ENCODE measurements around the gene ANKRD44. TPM values are rescaled to one million over a fixed set of nuclear protein-coding genes. Genes with fewer than 3 reads are reported as not detected.

Gene ANKRD44
- total RNA-seq, 4 donors from 2014 or later = 1.8 to 6.3 (median 3.0) TPM

DNA sequence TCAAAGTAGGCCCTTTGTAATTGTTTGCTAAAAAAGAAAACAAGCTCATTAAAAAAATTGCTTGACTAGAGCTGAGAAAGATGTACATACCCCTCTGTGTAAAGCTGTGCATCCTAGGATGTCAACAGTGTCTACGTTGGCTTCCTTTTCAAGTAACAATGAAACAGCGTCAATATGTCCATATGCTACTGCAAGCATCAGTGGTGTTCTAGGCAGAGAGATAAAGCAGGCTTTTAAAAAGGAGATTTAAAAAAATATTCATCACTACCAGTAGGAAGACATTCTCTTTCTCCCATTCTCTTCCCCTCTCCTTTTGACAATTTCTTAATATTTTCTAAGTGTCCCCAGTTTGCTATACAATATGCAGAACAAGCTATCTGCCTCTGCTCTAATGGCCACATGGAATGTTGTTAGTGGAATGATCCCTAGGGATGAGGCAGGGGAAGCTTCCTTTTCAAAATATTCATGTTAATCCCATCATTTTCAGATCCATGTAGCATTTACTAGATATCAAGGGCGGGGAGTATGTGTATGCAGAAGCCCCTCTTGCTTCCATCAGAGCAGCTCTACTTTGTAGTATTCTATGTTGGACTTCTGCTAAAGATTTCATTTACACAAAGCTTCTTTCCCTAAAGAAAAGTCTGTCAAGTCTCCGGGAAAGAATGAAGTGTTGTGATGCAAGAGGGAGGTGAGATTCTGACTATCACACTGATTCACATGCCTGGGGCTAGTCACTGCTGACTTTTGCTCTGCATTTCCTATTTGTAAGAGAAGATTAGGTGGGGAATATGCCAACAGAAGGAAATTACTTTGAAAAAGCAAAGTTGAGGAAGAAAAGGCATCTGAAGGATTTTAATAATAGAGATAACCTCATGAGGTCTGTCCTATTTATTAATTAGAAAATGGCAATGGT lies 302.6 kb downstream of the ANKRD44 start:
- Histone ChIP-seq H3K4me1 (peaks cover 0 to 3% of the 10 kb centered on the region in 2 donors), H3K9me3 (no peaks in the 10 kb centered on the region), H3K4me3 (no peak overlapping the region), H3K27me3 (no peaks in the 10 kb centered on the region), H3K36me3 (no peaks in the 10 kb centered on the region), H3K27ac (no peak overlapping the region)
- intact Hi-C loops (cut with DNase I; ENCODE audit: low total_unique reads) = no loop called here
- DNase-seq = no peak
- in situ Hi-C loops (cut with MboI; ENCODE audit: low sequenced_read_pairs in 4 of 4) = loop anchor here in 2 of 4 donors (10.0 to 25.0 kb wide), 2 partner anchors 304 to 377 kb away; partner anchors contain the start of gene ANKRD44 (in 2 of the 2)
- TF ChIP-seq, protein P1, sequence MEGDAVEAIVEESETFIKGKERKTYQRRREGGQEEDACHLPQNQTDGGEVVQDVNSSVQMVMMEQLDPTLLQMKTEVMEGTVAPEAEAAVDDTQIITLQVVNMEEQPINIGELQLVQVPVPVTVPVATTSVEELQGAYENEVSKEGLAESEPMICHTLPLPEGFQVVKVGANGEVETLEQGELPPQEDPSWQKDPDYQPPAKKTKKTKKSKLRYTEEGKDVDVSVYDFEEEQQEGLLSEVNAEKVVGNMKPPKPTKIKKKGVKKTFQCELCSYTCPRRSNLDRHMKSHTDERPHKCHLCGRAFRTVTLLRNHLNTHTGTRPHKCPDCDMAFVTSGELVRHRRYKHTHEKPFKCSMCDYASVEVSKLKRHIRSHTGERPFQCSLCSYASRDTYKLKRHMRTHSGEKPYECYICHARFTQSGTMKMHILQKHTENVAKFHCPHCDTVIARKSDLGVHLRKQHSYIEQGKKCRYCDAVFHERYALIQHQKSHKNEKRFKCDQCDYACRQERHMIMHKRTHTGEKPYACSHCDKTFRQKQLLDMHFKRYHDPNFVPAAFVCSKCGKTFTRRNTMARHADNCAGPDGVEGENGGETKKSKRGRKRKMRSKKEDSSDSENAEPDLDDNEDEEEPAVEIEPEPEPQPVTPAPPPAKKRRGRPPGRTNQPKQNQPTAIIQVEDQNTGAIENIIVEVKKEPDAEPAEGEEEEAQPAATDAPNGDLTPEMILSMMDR (IDR thresholded peaks at IDR 0.05 in 4 of 5, conservative IDR thresholded peaks at IDR 0.05 in 1 of 5) = no peak
- TF ChIP-seq POLR2A (IDR thresholded peaks at IDR 0.05) = no peak
- no peak for ATAC-seq

DNA sequence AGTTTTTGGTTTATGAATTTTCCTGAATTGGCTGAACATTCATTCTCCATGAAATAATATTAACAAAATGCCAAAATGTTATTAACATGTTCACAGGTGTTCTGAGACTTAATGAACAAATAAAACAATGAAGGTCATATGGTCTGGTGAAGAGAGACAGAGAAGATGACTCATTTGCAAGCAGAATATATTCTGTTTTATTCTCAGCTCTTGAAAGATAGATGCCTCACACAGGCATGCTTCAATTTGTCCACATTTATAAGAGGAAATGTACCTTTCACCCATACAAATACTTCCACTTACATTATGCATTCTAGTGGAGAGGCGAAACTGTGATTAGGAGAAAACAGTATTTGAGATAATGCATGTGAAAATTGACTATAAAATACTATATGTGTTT lies 308.7 kb downstream of the ANKRD44 start:
- Histone ChIP-seq H3K9me3 (no peaks in the 10 kb centered on the region), H3K36me3 (no peaks in the 10 kb centered on the region), H3K27me3 (no peaks in the 10 kb centered on the region), H3K27ac (no peak overlapping the region), H3K4me3 (no peak overlapping the region), H3K4me1 (no peaks in the 10 kb centered on the region)
- DNase-seq = no peak
- in situ Hi-C loops (cut with MboI; ENCODE audit: low sequenced_read_pairs in 4 of 4) = loop anchor here in 2 of 4 donors (10.0 to 25.0 kb wide), 2 partner anchors 310 to 383 kb away; partner anchors contain the start of gene ANKRD44 (in 2 of the 2)
- no peak for ATAC-seq
- TF ChIP-seq, protein P1 (IDR thresholded peaks at IDR 0.05 in 4 of 5, conservative IDR thresholded peaks at IDR 0.05 in 1 of 5) = no peak
- intact Hi-C loops (cut with DNase I; ENCODE audit: low total_unique reads) = no loop called here

DNA sequence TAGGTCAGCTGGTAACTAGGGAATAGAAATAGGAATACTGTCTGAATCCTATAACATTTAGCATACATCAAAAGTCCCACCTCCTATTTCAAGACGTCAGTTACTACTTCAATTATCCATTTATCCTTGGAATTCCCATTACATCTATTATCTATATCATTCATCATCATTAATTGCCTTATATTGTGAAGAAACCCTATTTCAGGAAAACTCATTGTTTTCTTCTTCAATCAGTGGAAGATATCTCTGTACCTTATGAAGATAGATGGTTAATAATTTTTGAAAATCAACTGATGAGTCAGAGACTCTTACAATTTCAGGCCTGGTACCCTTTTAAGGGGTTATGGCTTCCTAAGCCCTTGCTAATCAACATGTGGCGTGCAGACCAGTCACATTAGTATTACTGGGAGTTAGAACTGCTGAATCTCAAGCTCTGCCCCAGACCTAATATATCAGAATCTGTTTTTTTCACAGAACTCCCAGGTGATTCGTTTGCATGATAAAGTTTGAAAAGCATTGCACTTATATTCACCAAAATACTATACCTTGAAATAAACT lies 314.7 kb downstream of the ANKRD44 start:
- H3K9me3 ChIP-seq = no peaks in the 10 kb centered on the region
- intact Hi-C loops (cut with DNase I; ENCODE audit: low total_unique reads) (no loop called here), in situ Hi-C loops (cut with MboI; ENCODE audit: low sequenced_read_pairs in 4 of 4) (no loop called here)
- no peak overlapping the region for H3K4me3 ChIP-seq
- DNase-seq (no peak), ATAC-seq (no peak)
- H3K36me3 ChIP-seq = no peaks in the 10 kb centered on the region
- H3K27me3 ChIP-seq = no peaks in the 10 kb centered on the region
- H3K27ac ChIP-seq = no peak overlapping the region
- TF ChIP-seq, protein P1 (IDR thresholded peaks at IDR 0.05 in 4 of 5, conservative IDR thresholded peaks at IDR 0.05 in 1 of 5) = no peak
- TF ChIP-seq POLR2A (IDR thresholded peaks at IDR 0.05) = no peak
- no peaks in the 10 kb centered on the region for H3K4me1 ChIP-seq

DNA sequence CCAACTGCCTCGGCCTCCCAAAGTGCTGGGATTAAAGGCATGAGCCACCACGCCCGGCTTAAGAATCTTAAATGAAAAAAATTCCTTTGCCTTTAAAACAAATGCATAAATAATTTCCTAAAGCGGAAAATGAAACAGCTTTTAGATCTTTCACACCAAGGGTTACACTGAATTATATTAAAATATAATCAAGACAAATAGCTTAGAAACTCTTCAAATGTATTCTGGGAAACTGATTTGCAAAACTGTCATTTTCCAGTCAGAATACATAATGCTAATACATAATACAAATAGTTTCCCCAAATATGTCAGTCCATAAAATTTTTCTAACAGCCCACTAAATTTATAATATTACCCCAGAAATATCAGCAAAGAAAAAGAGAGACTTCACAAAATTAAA lies 315.8 kb downstream of the ANKRD44 start:
- Histone ChIP-seq H3K9me3 (no peaks in the 10 kb centered on the region), H3K36me3 (no peaks in the 10 kb centered on the region), H3K27ac (no peak overlapping the region), H3K27me3 (no peaks in the 10 kb centered on the region), H3K4me3 (no peak overlapping the region), H3K4me1 (no peaks in the 10 kb centered on the region)
- ATAC-seq = no peak
- no peak for DNase-seq
- in situ Hi-C loops (cut with MboI; ENCODE audit: low sequenced_read_pairs in 4 of 4) = no loop called here
- intact Hi-C loops (cut with DNase I; ENCODE audit: low total_unique reads) = no loop called here
- no peak for TF ChIP-seq POLR2A (IDR thresholded peaks at IDR 0.05)
- TF ChIP-seq, protein P1 (IDR thresholded peaks at IDR 0.05 in 4 of 5, conservative IDR thresholded peaks at IDR 0.05 in 1 of 5) = no peak

Data from gastrocnemius medialis (tissue), 4 donors.